Duodenal mucosa (tissue), 2 donors: ENCODE data around the gene CPS1.

Source experiments
- H3K27ac ChIP-seq: one replicate; pipeline ENCODE4 v1.7.0; 2013; ENCODE audit warnings: low read depth, low read length
- H3K27me3 ChIP-seq, 2 donors: one replicate each; pipeline ENCODE4 v1.7.0; 2013; ENCODE audit warnings: low read length in 2 of 2, control low read depth in 1 of 2; ENCODE audit not compliant: insufficient read depth in 2 of 2, control insufficient read depth in 1 of 2
- H3K36me3 ChIP-seq, 2 donors: one replicate each; pipeline ENCODE4 v1.7.0; 2013; ENCODE audit warnings: low read length in 2 of 2, control low read depth in 1 of 2; ENCODE audit not compliant: insufficient read depth in 2 of 2, control insufficient read depth in 1 of 2
- H3K4me1 ChIP-seq, 2 donors: one replicate each; pipeline ENCODE4 v1.7.0; 2013; ENCODE audit warnings: low read length in 2 of 2, control low read depth in 1 of 2; ENCODE audit not compliant: insufficient read depth in 2 of 2, control insufficient read depth in 1 of 2
- H3K4me3 ChIP-seq, 2 donors: one replicate each; pipeline ENCODE4 v1.7.0; 2013; ENCODE audit warnings: low read length in 2 of 2, low read depth in 1 of 2
- H3K9ac ChIP-seq, 2 donors: one replicate each; pipeline ENCODE4 v1.7.0; 2013; ENCODE audit warnings: low read length in 2 of 2, low read depth in 1 of 2
- H3K9me3 ChIP-seq, 2 donors: one replicate each; pipeline ENCODE4 v1.7.0; 2013; ENCODE audit warnings: low read length in 2 of 2, control low read depth in 1 of 2; ENCODE audit not compliant: control insufficient read depth in 1 of 2

CPS1 gene

GRCh38 chr2:210556329-210556980, at the start of gene CPS1:
Gene CPS1, plus strand, starts transcription at chr2:210556599. Its CDS starts 135 bp downstream, at chr2:210556734.
- peaks cover 13 to 18% of the 10 kb centered on the region in 2 donors for H3K36me3 ChIP-seq
- H3K27ac ChIP-seq = no peak within 1 kb of the TSS
- H3K9ac ChIP-seq = no peak within 1 kb of the TSS
- peaks cover 7 to 49% of the 10 kb centered on the region in 2 donors for H3K4me1 ChIP-seq
- no peak within 1 kb of the TSS for H3K4me3 ChIP-seq
- H3K9me3 ChIP-seq = no peaks in the 10 kb centered on the region
- no peaks in the 10 kb centered on the region for H3K27me3 ChIP-seq

GRCh38 chr2:210515911-210516310, 40.5 kb upstream of the CPS1 start:
- H3K9me3 ChIP-seq = peaks cover 0 to 9% of the 10 kb centered on the region in 2 donors
- peaks cover 30 to 34% of the 10 kb centered on the region in 2 donors for H3K4me1 ChIP-seq
- no peak overlapping the region for H3K27ac ChIP-seq
- no peak overlapping the region for H3K9ac ChIP-seq
- no peaks in the 10 kb centered on the region for H3K27me3 ChIP-seq
- no peaks in the 10 kb centered on the region for H3K36me3 ChIP-seq
- H3K4me3 ChIP-seq = no peak overlapping the region

GRCh38 chr2:210517264-210517663, 39.1 kb upstream of the CPS1 start:
- H3K27me3 ChIP-seq = no peaks in the 10 kb centered on the region
- no peak overlapping the region for H3K4me3 ChIP-seq
- H3K9me3 ChIP-seq = peaks cover 0 to 9% of the 10 kb centered on the region in 2 donors
- H3K27ac ChIP-seq = no peak overlapping the region
- no peaks in the 10 kb centered on the region for H3K36me3 ChIP-seq
- H3K4me1 ChIP-seq = peaks cover 30 to 44% of the 10 kb centered on the region in 2 donors
- no peak overlapping the region for H3K9ac ChIP-seq

- H3K9me3 ChIP-seq = no peaks in the 10 kb centered on the region
- no peak overlapping the region for H3K4me3 ChIP-seq
- peaks cover 30 to 44% of the 10 kb centered on the region in 2 donors for H3K4me1 ChIP-seq
- no peak overlapping the region for H3K27ac ChIP-seq
- H3K36me3 ChIP-seq = no peaks in the 10 kb centered on the region
- H3K9ac ChIP-seq = no peak overlapping the region
- H3K27me3 ChIP-seq = no peaks in the 10 kb centered on the region
These were observed 36.8 kb upstream of the CPS1 start for GRCh38 chr2:210519594-210519993.

GRCh38 chr2:210522399-210522798, 34.0 kb upstream of the CPS1 start:
- Histone ChIP-seq H3K4me3 (no peak overlapping the region), H3K27ac (no peak overlapping the region), H3K9me3 (no peaks in the 10 kb centered on the region), H3K9ac (no peak overlapping the region), H3K36me3 (no peaks in the 10 kb centered on the region), H3K27me3 (no peaks in the 10 kb centered on the region), H3K4me1 (peaks cover 15 to 24% of the 10 kb centered on the region in 2 donors)

- Histone ChIP-seq H3K9me3 (no peaks in the 10 kb centered on the region), H3K27ac (no peak overlapping the region), H3K27me3 (no peaks in the 10 kb centered on the region), H3K9ac (no peak overlapping the region), H3K4me1 (peaks cover 9 to 12% of the 10 kb centered on the region in 2 donors), H3K4me3 (no peak overlapping the region), H3K36me3 (no peaks in the 10 kb centered on the region)
These were observed 32.6 kb upstream of the CPS1 start for GRCh38 chr2:210523650-210524289.

GRCh38 chr2:210524533-210524932, 31.9 kb upstream of the CPS1 start:
- H3K9ac ChIP-seq = no peak overlapping the region
- H3K4me1 ChIP-seq = peaks cover 3 to 10% of the 10 kb centered on the region in 2 donors
- no peak overlapping the region for H3K27ac ChIP-seq
- H3K4me3 ChIP-seq = no peak overlapping the region
- no peaks in the 10 kb centered on the region for H3K27me3 ChIP-seq
- no peaks in the 10 kb centered on the region for H3K36me3 ChIP-seq
- H3K9me3 ChIP-seq = no peaks in the 10 kb centered on the region

GRCh38 chr2:210527286-210527685, 29.1 kb upstream of the CPS1 start:
- Histone ChIP-seq H3K4me1 (no peaks in the 10 kb centered on the region), H3K9me3 (no peaks in the 10 kb centered on the region), H3K27me3 (no peaks in the 10 kb centered on the region), H3K27ac (no peak overlapping the region), H3K36me3 (no peaks in the 10 kb centered on the region), H3K4me3 (no peak overlapping the region), H3K9ac (no peak overlapping the region)

GRCh38 chr2:210528716-210529115, 27.7 kb upstream of the CPS1 start:
- peaks cover 0 to 13% of the 10 kb centered on the region in 2 donors for H3K4me1 ChIP-seq
- no peaks in the 10 kb centered on the region for H3K27me3 ChIP-seq
- H3K27ac ChIP-seq = no peak overlapping the region
- H3K9ac ChIP-seq = no peak overlapping the region
- no peaks in the 10 kb centered on the region for H3K36me3 ChIP-seq
- no peak overlapping the region for H3K4me3 ChIP-seq
- no peaks in the 10 kb centered on the region for H3K9me3 ChIP-seq

GRCh38 chr2:210531050-210531449, 25.3 kb upstream of the CPS1 start:
- H3K9me3 ChIP-seq = no peaks in the 10 kb centered on the region
- H3K4me3 ChIP-seq = no peak overlapping the region
- H3K4me1 ChIP-seq = peaks cover 3 to 16% of the 10 kb centered on the region in 2 donors
- no peaks in the 10 kb centered on the region for H3K27me3 ChIP-seq
- no peak overlapping the region for H3K27ac ChIP-seq
- H3K9ac ChIP-seq = no peak overlapping the region
- no peaks in the 10 kb centered on the region for H3K36me3 ChIP-seq
